ENCODE data around the gene JAML.

- no peak for TF ChIP-seq CTCF (IDR thresholded peaks at IDR 0.05)
- TF ChIP-seq POLR2A (IDR thresholded peaks at IDR 0.05): no peak
Measured at GRCh38 chr11:118170882-118171268, 53.9 kb downstream of the JAML start.

All from vagina (tissue), 2 donors.